Type B pancreatic cell (in vitro differentiated cells): ENCODE results near the gene USP37. TPM values are rescaled to one million over a fixed set of nuclear protein-coding genes. Genes with fewer than 3 reads are reported as not detected.

Experiments used
- DNase-seq: peaks from one replicate; pipeline ENCODE4 v3.0.0; 2021; ENCODE audit warnings: mixed read lengths; ENCODE audit not compliant: unreplicated experiment; ENCODE audit errors: extremely low spot score
- H3K27ac Mint-ChIP-seq: 2 replicates; pipeline ENCODE4 v1.8.0; 2021; ENCODE audit warnings: mild to moderate bottlenecking, mixed read lengths
- H3K27me3 Mint-ChIP-seq: 2 replicates; pipeline ENCODE4 v1.8.0; 2021; ENCODE audit warnings: mixed read lengths
- H3K36me3 Mint-ChIP-seq: 2 replicates; pipeline ENCODE4 v1.8.0; 2021; ENCODE audit warnings: mixed read lengths
- H3K4me1 Mint-ChIP-seq: one replicate; pipeline ENCODE4 v1.8.0; 2021; ENCODE audit warnings: mixed read lengths; ENCODE audit not compliant: unreplicated experiment
- H3K4me3 Mint-ChIP-seq: 2 replicates; pipeline ENCODE4 v1.8.0; 2021; ENCODE audit warnings: mild to moderate bottlenecking, mixed read lengths
- H3K9me3 Mint-ChIP-seq: 2 replicates; pipeline ENCODE4 v1.8.0; 2021; ENCODE audit warnings: mixed read lengths
- CTCF ChIP-seq: fragments of 200-600 bp; sonication (generic); conservative IDR thresholded peaks from 2 replicates; pipeline ENCODE4 v1.5.0; 2021; ENCODE audit warnings: antibody characterized with exemption, mild to moderate bottlenecking
- total RNA-seq: library from RNA; stranded (reverse); gene quantifications from 2 replicates; pipeline ENCODE4 v1.2.1, GENCODE V29; 2021; ENCODE audit warnings: low replicate concordance

USP37 gene
- total RNA-seq, 1 donor from 2014 or later = 22.9 TPM

GRCh38 chr2:218418717-218419458 is 149.3 kb downstream of the USP37 start, which contains the start of gene VIL1:
Gene VIL1 (plus strand): TSS chr2:218419123. CDS start chr2:218423779, 4,656 bp downstream.
- Mint-ChIP-seq H3K4me1 (peaks cover 3% of the 10 kb centered on the region), H3K4me3 (peak within 1 kb of the TSS; percentile 78), H3K36me3 (no peaks in the 10 kb centered on the region), H3K27ac (peak within 1 kb of the TSS; percentile 48), H3K27me3 (no peaks in the 10 kb centered on the region), H3K9me3 (no peaks in the 10 kb centered on the region)
- TF ChIP-seq CTCF = no peak
- no peak for DNase-seq

GRCh38 chr2:218418321-218418716 is 149.8 kb downstream of the USP37 start:
- TF ChIP-seq CTCF = no peak
- Mint-ChIP-seq H3K36me3 (no peaks in the 10 kb centered on the region), H3K27me3 (no peaks in the 10 kb centered on the region), H3K4me3 (no peak overlapping the region), H3K9me3 (no peaks in the 10 kb centered on the region), H3K4me1 (peaks cover 3% of the 10 kb centered on the region), H3K27ac (no peak overlapping the region)
- DNase-seq = no peak

GRCh38 chr2:218407717-218408116 is 160.4 kb downstream of the USP37 start:
- DNase-seq = no peak
- peak overlapping the region; percentile 94 for H3K27ac Mint-ChIP-seq
- peaks cover 19% of the 10 kb centered on the region for H3K4me1 Mint-ChIP-seq
- peaks cover 7% of the 10 kb centered on the region for H3K36me3 Mint-ChIP-seq
- no peaks in the 10 kb centered on the region for H3K9me3 Mint-ChIP-seq
- TF ChIP-seq CTCF = no peak
- no peaks in the 10 kb centered on the region for H3K27me3 Mint-ChIP-seq
- no peak overlapping the region for H3K4me3 Mint-ChIP-seq

- H3K36me3 Mint-ChIP-seq = peaks cover 7% of the 10 kb centered on the region
- no peaks in the 10 kb centered on the region for H3K27me3 Mint-ChIP-seq
- TF ChIP-seq CTCF = no peak
- H3K4me1 Mint-ChIP-seq = peaks cover 19% of the 10 kb centered on the region
- peak overlapping the region; percentile 89 for H3K4me3 Mint-ChIP-seq
- H3K27ac Mint-ChIP-seq = peak overlapping the region; percentile 94
- DNase-seq = no peak
- no peaks in the 10 kb centered on the region for H3K9me3 Mint-ChIP-seq
Measured at GRCh38 chr2:218406949-218407618, 161.1 kb downstream of the USP37 start.

GRCh38 chr2:218406209-218406948 is 161.8 kb downstream of the USP37 start:
- Mint-ChIP-seq H3K27me3 (no peaks in the 10 kb centered on the region), H3K4me3 (peak overlapping the region; percentile 89)

More at GRCh38 chr2:218406209-218406948, 161.8 kb downstream of the USP37 start:
- peaks cover 7% of the 10 kb centered on the region for H3K36me3 Mint-ChIP-seq
- peak; percentile 97 for DNase-seq
- TF ChIP-seq CTCF = peak; percentile 80
- no peaks in the 10 kb centered on the region for H3K9me3 Mint-ChIP-seq
- H3K27ac Mint-ChIP-seq = peak overlapping the region; percentile 95
- H3K4me1 Mint-ChIP-seq = peaks cover 19% of the 10 kb centered on the region
